GM12878 (cell line): Measurements from ENCODE around the gene SHB. TPM values are rescaled to one million over a fixed set of nuclear protein-coding genes. Genes with fewer than 3 reads are reported as not detected.

ENCODE experiments used
- ATAC-seq: fragments of 200-7000 bp; cut with Tn5 transposase; 3 replicates; pipeline ENCODE4 v1.9.1; 2020; ENCODE audit warnings: mild to moderate bottlenecking, moderate library complexity
- BruUV-seq: library from RNA; stranded (reverse); fragments of 400-500 nt; replicated peaks from 2 replicates; lab custom pipeline; 2021; lab: Mats Ljungman, UMichigan
- CTCF ChIA-PET: fragments of 300-600 bp; sonication (Branson Sonifier 250); formaldehyde crosslinking; extraction: SDS; loops from one replicate; lab custom pipeline; 2021; ENCODE audit warnings: inconsistent platforms; lab: Yijun Ruan, JAX
- POLR2A ChIA-PET: fragments of 350-600 bp; formaldehyde crosslinking; extraction: SDS; loops from one replicate; lab custom pipeline; 2021; ENCODE audit warnings: inconsistent platforms; lab: Charles Lee
- RAD21 ChIA-PET: fragments of 300-600 bp; sonication (Branson Sonifier 250); formaldehyde crosslinking; loops from one replicate; lab custom pipeline; 2023; ENCODE audit warnings: antibody characterized with exemption; ENCODE audit not compliant: unreplicated experiment; lab: Charles Lee
- SMC1A ChIA-PET: fragments of 300-600 bp; sonication (Branson Sonifier 250); formaldehyde crosslinking; loops from one replicate; lab custom pipeline; 2023; ENCODE audit not compliant: unreplicated experiment, uncharacterized antibody; lab: Charles Lee
- DNase-seq: peaks from one replicate; pipeline ENCODE4 v3.0.0-alpha.2; 2011; ENCODE audit warnings: low read depth, low spot score
- FAIRE-seq: peaks from 3 replicates; lab custom pipeline; 2011; peaks lifted over from hg19 to GRCh38; lab: Jason Lieb, UNC
- H2AFZ ChIP-seq: 2 replicates; pipeline ENCODE4 v1.6.0; 2011; ENCODE audit warnings: low read depth, low read length, control low read depth; ENCODE audit not compliant: control insufficient read depth
- H3K27ac ChIP-seq: 2 replicates; pipeline ENCODE4 v1.5.1; 2011; ENCODE audit warnings: control low read depth; ENCODE audit not compliant: control insufficient read depth, insufficient read depth
- H3K27me3 ChIP-seq, 2 experiments: replicated peaks in 1 of 2; 2 replicates each; pipeline versions ENCODE4 v1.6.0 to v1.6.1; 2011; ENCODE audit warnings: low read length in 1 of 2; ENCODE audit not compliant: control insufficient read depth in 2 of 2, insufficient read depth in 2 of 2
- H3K36me3 ChIP-seq, 2 experiments: 2 replicates each; pipeline ENCODE4 v1.5.1; 2011; ENCODE audit warnings: low read length in 1 of 2; ENCODE audit not compliant: control insufficient read depth in 2 of 2, insufficient read depth in 2 of 2
- H3K4me1 ChIP-seq: 2 replicates; pipeline ENCODE4 v1.6.1; 2011; ENCODE audit warnings: mild to moderate bottlenecking, low read length, moderate library complexity, mixed read lengths; ENCODE audit not compliant: control insufficient read depth, insufficient read depth
- H3K4me2 ChIP-seq: 2 replicates; pipeline ENCODE4 v1.6.0; 2011; ENCODE audit warnings: control low read depth; ENCODE audit not compliant: control insufficient read depth, insufficient read depth
- H3K4me3 ChIP-seq: fragments of 200-600 bp; sonication (generic); 2 replicates; pipeline ENCODE4 v1.5.1; 2016
- H3K79me2 ChIP-seq: 2 replicates; pipeline ENCODE4 v1.6.0; 2011; ENCODE audit warnings: low read length; ENCODE audit not compliant: control insufficient read depth, insufficient read depth
- H3K9ac ChIP-seq: 2 replicates; pipeline ENCODE4 v1.8.0; 2011; ENCODE audit warnings: low read length, control low read depth, mixed read lengths; ENCODE audit not compliant: control insufficient read depth, insufficient read depth
- H3K9me3 ChIP-seq: replicated peaks from 3 replicates; pipeline ENCODE4 v1.5.1; 2011; ENCODE audit warnings: mild to moderate bottlenecking, low read length; ENCODE audit not compliant: control insufficient read depth, insufficient read depth
- H4K20me1 ChIP-seq: 2 replicates; pipeline ENCODE4 v1.6.0; 2011; ENCODE audit not compliant: control insufficient read depth, insufficient read depth
- ESRRA ChIP-seq: IDR thresholded peaks from 2 replicates; pipeline ENCODE4 v1.6.1; 2012; ENCODE audit warnings: mild to moderate bottlenecking, low read length, improper control_type of control experiment
- LARP7 ChIP-seq: fragments of 450-650 bp; IDR thresholded peaks from 2 replicates; pipeline ENCODE4 v1.6.1; 2017; ENCODE audit warnings: mild to moderate bottlenecking
- NFYB ChIP-seq: IDR thresholded peaks from 2 replicates; pipeline ENCODE4 v1.6.1; 2011; ENCODE audit warnings: low read depth, mild to moderate bottlenecking, low read length, improper control_type of control experiment, moderate library complexity; ENCODE audit not compliant: insufficient read depth
- RB1 ChIP-seq: fragments of 450-650 bp; formaldehyde crosslinking; IDR thresholded peaks from 2 replicates; pipeline ENCODE4 v1.6.1; 2017; ENCODE audit warnings: mild to moderate bottlenecking, borderline replicate concordance
- SIX5 ChIP-seq: IDR thresholded peaks from 2 replicates; pipeline ENCODE4 v1.6.1; 2011; ENCODE audit warnings: mild to moderate bottlenecking, low read depth, low read length, moderate library complexity; ENCODE audit not compliant: severe bottlenecking
- SRF ChIP-seq, 2 experiments: IDR thresholded peaks; 2 replicates each; pipeline ENCODE4 v1.6.1; 2011; ENCODE audit warnings: low read depth in 2 of 2, low read length in 2 of 2, mild to moderate bottlenecking in 1 of 2, moderate library complexity in 1 of 2
- ZNF217 ChIP-seq: fragments of 450-650 bp; IDR thresholded peaks from 2 replicates; pipeline ENCODE4 v1.6.1; 2017; ENCODE audit warnings: antibody characterized with exemption, mild to moderate bottlenecking
- WGBS: methylation state at CpG from one replicate; pipeline ENCODE4 v1.1.6; 2016; ENCODE audit warnings: low lambda C conversion rate; ENCODE audit not compliant: insufficient replicate concordance, insufficient coverage; ENCODE audit errors: missing lambda C conversion rate; 5-methylcytosine and 5-hydroxymethylcytosine counted together
- in situ Hi-C: fragments of 300-500 bp; cut with MboI; formaldehyde crosslinking; loops from 9 replicates; pipeline ENCODE4 v1.14.3; 2018; ENCODE audit warnings: mixed read lengths
- intact Hi-C: fragments of 100-400 bp; cut with micrococcal nuclease; formaldehyde crosslinking; loops from one replicate; pipeline ENCODE4 v1.14.2; 2022; ENCODE audit not compliant: unreplicated experiment
- polyA plus RNA-seq, 11 experiments: library from polyadenylated mRNA; depleted of rRNA in 4 of 11; unstranded in 6 of 11; stranded (reverse) in 5 of 11; fragments of >200 nt; fragmentation: Nextera tagmentation in 4 of 11; fragmentation: Illumina TruSeq in 1 of 11; extraction: Ambion mirVana in 4 of 11; extraction: Trizol in 1 of 11; gene quantifications; 1 replicate in 1 of 11; 2 replicates in 10 of 11; pipeline versions ENCODE4 v1.2.1 to v1.2.3, GENCODE V29; 2011 to 2016; ENCODE audit warnings: inconsistent platforms in 2 of 11, missing spikeins in 2 of 11, low read depth in 1 of 11
- total RNA-seq, 4 experiments: library from RNA; depleted of rRNA in 3 of 4; stranded (reverse); fragments of >200 nt in 3 of 4; fragmentation: Illumina TruSeq in 1 of 4; extraction: Trizol in 1 of 4; gene quantifications; 2 replicates each; pipeline versions ENCODE4 v1.2.1 to v1.2.3, GENCODE V29; 2013 to 2021
- TF ChIP-seq, protein P1 (sequence below): IDR thresholded peaks from 2 replicates; pipeline ENCODE4 v1.6.1; 2011; ENCODE audit warnings: low read depth, mild to moderate bottlenecking, low read length, moderate library complexity, borderline replicate concordance; ENCODE audit errors: extremely low read depth
- TF ChIP-seq, protein P2 (sequence below): IDR thresholded peaks from 2 replicates; pipeline ENCODE4 v1.6.1; 2012; ENCODE audit warnings: improper control_type of control experiment, low read depth, low read length; ENCODE audit not compliant: insufficient replicate concordance

Gene SHB
- total and polyA plus RNA-seq, 10 of the 15 experiments (the other 5 are each of a cell fraction or from before 2014, with no cell fraction given) = 0.29 to 6.2 (median 1.3) TPM

- Histone ChIP-seq H3K4me1 (peaks cover 5% of the 10 kb centered on the region; the same call in 1 of the 2 replicates), H2AFZ (no peak overlapping the region), H3K4me3 (no peak overlapping the region), H3K9me3 (no peaks in the 10 kb centered on the region), H3K79me2 (no peaks in the 10 kb centered on the region), H3K27me3 (no peaks in the 10 kb centered on the region), H3K36me3 (no peaks in the 10 kb centered on the region), H3K27ac (no peak overlapping the region), H3K9ac (no peak overlapping the region), H3K4me2 (no peak overlapping the region), H4K20me1 (no peaks in the 10 kb centered on the region)
- ChIA-PET POLR2A (no interaction called here), SMC1A (interaction anchor here (0.7 to 0.8 kb wide), 2 partner anchors 26 to 33 kb away, joined by 3 read pairs; no protein-coding TSS in a partner anchor), CTCF (interaction anchor here (0.9 to 1.5 kb wide), 2 partner anchors 8 to 34 kb away, joined by 3 read pairs; no protein-coding TSS in a partner anchor), RAD21 (interaction anchor here (0.9 kb wide), 1 partner anchor 23 kb away, joined by 3 read pairs; no protein-coding TSS in a partner anchor)
- DNase-seq (no peak), FAIRE-seq (no peak), ATAC-seq (no peak)
- TF ChIP-seq, protein P1, sequence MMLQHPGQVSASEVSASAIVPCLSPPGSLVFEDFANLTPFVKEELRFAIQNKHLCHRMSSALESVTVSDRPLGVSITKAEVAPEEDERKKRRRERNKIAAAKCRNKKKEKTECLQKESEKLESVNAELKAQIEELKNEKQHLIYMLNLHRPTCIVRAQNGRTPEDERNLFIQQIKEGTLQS = no peak
- no peak for TF ChIP-seq RB1
- TF ChIP-seq ESRRA = no peak
- no peak for TF ChIP-seq ZNF217
- TF ChIP-seq NFYB = no peak
- no peak for TF ChIP-seq SRF (IDR thresholded peaks at IDR 0.05; ENCODE audit: low read depth in 2 of 2, low read length in 2 of 2)
- TF ChIP-seq LARP7 = no peak
- TF ChIP-seq SIX5 = no peak
- TF ChIP-seq, protein P2, sequence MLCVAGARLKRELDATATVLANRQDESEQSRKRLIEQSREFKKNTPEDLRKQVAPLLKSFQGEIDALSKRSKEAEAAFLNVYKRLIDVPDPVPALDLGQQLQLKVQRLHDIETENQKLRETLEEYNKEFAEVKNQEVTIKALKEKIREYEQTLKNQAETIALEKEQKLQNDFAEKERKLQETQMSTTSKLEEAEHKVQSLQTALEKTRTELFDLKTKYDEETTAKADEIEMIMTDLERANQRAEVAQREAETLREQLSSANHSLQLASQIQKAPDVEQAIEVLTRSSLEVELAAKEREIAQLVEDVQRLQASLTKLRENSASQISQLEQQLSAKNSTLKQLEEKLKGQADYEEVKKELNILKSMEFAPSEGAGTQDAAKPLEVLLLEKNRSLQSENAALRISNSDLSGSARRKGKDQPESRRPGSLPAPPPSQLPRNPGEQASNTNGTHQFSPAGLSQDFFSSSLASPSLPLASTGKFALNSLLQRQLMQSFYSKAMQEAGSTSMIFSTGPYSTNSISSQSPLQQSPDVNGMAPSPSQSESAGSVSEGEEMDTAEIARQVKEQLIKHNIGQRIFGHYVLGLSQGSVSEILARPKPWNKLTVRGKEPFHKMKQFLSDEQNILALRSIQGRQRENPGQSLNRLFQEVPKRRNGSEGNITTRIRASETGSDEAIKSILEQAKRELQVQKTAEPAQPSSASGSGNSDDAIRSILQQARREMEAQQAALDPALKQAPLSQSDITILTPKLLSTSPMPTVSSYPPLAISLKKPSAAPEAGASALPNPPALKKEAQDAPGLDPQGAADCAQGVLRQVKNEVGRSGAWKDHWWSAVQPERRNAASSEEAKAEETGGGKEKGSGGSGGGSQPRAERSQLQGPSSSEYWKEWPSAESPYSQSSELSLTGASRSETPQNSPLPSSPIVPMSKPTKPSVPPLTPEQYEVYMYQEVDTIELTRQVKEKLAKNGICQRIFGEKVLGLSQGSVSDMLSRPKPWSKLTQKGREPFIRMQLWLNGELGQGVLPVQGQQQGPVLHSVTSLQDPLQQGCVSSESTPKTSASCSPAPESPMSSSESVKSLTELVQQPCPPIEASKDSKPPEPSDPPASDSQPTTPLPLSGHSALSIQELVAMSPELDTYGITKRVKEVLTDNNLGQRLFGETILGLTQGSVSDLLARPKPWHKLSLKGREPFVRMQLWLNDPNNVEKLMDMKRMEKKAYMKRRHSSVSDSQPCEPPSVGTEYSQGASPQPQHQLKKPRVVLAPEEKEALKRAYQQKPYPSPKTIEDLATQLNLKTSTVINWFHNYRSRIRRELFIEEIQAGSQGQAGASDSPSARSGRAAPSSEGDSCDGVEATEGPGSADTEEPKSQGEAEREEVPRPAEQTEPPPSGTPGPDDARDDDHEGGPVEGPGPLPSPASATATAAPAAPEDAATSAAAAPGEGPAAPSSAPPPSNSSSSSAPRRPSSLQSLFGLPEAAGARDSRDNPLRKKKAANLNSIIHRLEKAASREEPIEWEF = no peak
- no TSS peak for BruUV-seq
- in situ Hi-C loops = no loop called here
- 48% methylated on average over 6 of the region's 6 CpGs for WGBS
- intact Hi-C loops = no loop called here
Observed at GRCh38 chr9:38026840-38027527, 42.0 kb downstream of the SHB start.
